GM13976 (cell line): ENCODE data around the gene BPIFB3.

ENCODE experiments used
- DNase-seq: peaks from one replicate; pipeline ENCODE4 v3.0.0; 2012; ENCODE audit warnings: low spot score
- CTCF ChIP-seq: IDR thresholded peaks from 2 replicates; pipeline ENCODE4 v1.5.1; 2012; ENCODE audit warnings: borderline replicate concordance, mild to moderate bottlenecking; ENCODE audit not compliant: insufficient read depth; ENCODE audit errors: extremely low read depth, missing control alignments, control extremely low read depth
- in situ Hi-C: fragments of 300-500 bp; cut with MboI; formaldehyde crosslinking; loops from one replicate; pipeline ENCODE4 v1.12.0; 2022; ENCODE audit warnings: low sequenced_read_pairs, mixed read lengths, inconsistent platforms; ENCODE audit not compliant: unreplicated experiment

Gene BPIFB3

GRCh38 chr20:33031531-33031930 lies 22.2 kb upstream of the BPIFB3 start, which contains the start of gene BPIFB6:
TSS of gene BPIFB6 (plus strand) at chr20:33031648. CDS start at chr20:33031648, 0 bp downstream.
- TF ChIP-seq CTCF, result no peak
- DNase-seq, result no peak

DNA sequence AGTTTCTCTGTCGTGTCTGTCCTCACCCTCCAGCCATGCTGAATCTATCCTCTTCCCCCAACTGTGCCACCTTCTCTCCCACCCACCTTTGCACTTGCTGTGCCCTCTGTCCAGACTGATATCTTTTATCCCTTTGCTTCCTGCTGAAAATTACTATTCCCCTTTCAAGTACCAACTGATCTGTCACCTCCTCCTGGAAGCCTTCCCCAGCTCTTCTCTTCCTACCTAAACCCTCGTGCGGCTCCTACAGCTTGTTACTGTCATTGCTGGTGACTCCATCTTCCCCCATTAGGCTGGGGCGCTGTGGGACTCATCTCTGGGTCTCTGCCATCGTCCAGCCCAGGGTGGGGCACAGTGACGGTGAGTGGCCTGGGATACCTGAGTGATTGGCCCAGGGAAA lies 21.1 kb upstream of the BPIFB3 start:
- in situ Hi-C loops, result no loop called here
- DNase-seq, result no peak
- TF ChIP-seq CTCF, result no peak

More at GRCh38 chr20:33031531-33031930, 22.2 kb upstream of the BPIFB3 start, which contains the start of gene BPIFB6:
- in situ Hi-C loops, result no loop called here

- in situ Hi-C loops, result no loop called here
- DNase-seq, result no peak
- TF ChIP-seq CTCF, result no peak
Measured at GRCh38 chr20:33033381-33033780, 20.3 kb upstream of the BPIFB3 start.

DNA sequence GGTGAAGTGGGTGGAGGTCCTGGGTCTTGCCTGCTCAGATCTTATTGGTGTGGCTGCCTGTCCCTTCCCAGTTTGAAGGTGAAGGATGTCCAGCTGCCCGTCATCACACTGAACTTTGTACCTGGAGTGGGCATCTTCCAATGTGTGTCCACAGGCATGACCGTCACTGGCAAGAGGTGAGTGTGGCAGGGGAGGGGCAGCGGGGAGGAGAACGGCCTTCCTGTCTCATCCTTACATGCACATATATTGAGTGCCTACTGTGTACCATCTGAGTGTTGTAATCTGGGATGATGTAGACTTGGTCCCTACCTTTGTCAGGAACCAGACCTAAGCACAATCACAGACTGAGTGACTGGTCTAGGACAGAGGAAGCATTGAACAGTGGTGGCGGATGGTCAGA lies 19.6 kb upstream of the BPIFB3 start:
- TF ChIP-seq CTCF, result no peak
- no peak for DNase-seq
- in situ Hi-C loops, result no loop called here

- in situ Hi-C loops, result no loop called here
- no peak for DNase-seq
- no peak for TF ChIP-seq CTCF
Measured at GRCh38 chr20:33034901-33035492, 18.7 kb upstream of the BPIFB3 start.

DNA sequence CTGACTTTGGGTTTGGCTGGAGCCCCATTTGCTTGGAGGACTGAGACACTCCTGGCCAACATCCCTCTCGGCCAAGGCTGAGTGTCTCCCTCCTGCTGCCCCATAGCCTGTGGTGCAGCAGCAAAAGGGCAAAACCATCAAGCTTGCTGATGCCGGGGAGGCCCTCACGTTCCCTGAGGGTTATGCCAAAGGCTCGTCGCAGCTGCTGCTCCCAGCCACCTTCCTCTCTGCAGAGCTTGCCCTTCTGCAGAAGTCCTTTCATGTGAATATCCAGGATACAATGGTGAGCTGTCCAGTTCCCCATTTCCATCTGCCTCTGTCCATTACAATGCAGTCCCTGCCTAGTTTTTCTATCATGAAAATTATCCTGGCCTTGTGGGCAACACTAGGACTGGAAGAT lies 16.2 kb upstream of the BPIFB3 start:
- DNase-seq, result no peak
- in situ Hi-C loops, result no loop called here
- no peak for TF ChIP-seq CTCF

DNA sequence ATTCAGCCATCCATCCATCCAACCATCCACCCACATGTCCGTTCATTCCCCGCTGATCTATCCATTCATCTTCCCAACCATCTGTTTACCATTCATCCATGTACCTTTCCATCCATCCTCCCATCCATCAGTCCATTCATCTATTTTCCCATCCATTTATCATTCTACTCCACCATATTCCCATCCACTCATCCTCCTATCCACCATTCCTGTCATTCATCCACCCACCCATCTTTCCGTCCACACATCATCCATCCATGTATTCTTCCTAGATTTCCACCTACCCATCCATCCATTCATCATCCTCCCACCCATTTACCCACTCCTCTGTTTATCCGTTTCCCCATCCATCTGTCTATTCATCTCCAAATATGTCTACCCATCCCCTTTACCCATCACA lies 15.5 kb upstream of the BPIFB3 start:
- TF ChIP-seq CTCF, result no peak
- DNase-seq, result no peak
- in situ Hi-C loops, result no loop called here
